ENCODE data around the gene TP53TG5.

The TP53TG5 gene

GRCh38 chr20:45345104-45345936, 32.8 kb downstream of the TP53TG5 start:
- no peak for DNase-seq

- DNase-seq = peak; percentile 92
Measured at GRCh38 chr20:45344168-45344860, 33.8 kb downstream of the TP53TG5 start.

GRCh38 chr20:45343532-45344167, 34.5 kb downstream of the TP53TG5 start:
- DNase-seq = no peak

DNA sequence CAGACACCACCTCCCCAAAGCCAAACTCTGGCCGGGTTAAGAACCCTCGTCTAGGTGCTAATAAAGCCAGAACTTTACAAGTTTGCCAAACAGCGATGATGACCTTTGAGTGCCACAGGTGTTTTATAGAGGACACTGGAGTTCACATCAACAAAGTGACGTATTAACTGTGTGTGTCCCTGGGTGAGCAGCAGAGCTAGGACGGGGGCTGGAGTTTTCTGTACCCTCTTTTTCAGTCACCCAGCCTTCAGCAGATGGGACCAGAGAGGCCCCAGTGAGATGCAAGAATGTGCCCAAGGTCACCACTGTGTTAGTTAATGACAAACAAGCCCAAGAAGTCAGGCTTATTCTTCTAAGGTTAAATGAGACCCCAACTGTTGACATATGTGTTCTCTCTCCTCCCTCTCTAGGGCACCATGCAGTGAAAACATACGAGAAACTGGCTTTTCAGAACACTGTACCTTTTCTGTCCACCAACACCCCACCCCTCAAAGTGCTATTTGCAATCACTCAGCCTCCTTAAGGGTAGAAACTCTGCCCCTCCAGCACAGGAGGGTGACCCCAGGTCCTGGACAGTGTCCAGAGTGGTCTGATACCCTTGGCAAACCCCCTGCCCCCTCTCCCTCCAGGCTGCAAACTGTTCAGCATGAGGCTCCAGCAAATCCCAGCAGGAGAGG, 35.1 kb downstream of the TP53TG5 start:
- no peak for DNase-seq

DNA sequence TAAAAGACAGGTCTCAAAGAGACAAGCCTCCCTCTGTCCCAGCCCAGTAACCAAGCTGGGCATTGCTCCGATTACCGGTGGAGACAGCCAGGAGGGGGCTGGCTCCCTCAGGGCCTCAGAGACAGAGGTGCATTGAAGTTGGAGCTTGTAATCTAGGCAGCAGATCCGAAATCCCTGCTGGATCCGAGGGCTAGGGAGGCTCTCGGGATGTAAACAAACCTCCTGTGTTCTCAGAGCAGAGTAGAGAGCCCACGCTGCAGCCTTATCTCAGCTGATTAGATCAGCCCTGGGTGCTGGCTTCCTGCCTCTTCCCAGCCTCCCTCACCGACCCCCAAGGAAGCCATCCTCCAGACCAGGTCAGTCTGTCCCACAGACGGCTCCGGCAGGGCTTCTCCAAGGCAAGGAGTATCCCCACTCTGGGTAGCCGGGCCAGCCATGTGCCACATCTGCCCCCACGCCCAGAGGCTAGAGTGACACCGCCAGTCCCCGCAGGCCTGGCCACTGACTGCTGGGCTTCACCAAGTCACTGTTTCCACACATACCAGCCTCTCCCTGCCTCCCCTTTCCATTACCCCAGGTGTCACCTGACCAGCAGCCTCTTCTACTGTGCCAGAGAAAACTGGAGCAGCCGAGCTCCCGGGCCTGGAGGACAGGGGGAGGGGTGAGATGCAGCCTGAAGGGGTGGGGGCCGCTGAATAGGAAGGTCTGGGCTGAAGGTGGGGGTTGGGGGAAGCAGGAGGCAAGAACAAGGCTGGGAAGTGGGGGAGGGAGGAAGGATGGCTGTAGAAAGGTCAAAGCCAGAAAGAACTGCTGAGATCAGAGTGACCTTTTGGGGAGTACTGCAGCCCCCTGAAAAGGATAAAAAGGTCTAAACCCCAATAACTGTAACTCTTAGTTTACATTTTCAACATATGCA, 35.9 kb downstream of the TP53TG5 start:
- no peak for DNase-seq

GRCh38 chr20:45341579-45341938, 36.6 kb downstream of the TP53TG5 start:
- DNase-seq = no peak

- DNase-seq = no peak
Measured at GRCh38 chr20:45340951-45341350, 37.2 kb downstream of the TP53TG5 start.

DNA sequence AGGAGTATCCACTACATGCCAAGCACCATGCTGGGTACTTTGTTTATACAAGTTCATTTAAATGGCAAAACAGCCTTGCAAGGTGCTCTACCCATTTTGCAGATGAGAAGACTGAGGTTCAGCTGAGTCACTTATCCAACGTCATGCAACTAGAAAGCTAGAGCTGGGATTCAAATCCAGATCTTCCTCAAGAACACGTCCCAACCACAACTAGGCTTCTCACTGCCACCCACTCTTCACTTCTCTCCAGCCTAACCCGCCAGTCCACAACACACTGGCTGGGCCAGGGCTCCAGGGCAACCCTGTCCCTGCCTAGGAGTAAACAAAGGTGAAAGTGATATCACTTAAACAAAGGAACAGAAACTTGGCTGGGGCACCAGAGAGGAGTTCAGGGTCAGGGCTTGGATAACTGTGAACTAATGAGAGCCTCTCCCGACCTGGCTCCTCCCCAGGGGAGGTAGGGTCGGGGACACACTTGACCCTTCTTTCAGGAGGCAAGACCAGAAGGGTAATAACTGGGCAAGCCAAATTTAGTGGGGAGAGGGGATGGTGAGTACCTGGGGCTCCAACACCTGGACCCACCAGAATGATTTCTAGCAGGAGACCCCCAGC, 37.8 kb downstream of the TP53TG5 start:
- DNase-seq = no peak

DNA sequence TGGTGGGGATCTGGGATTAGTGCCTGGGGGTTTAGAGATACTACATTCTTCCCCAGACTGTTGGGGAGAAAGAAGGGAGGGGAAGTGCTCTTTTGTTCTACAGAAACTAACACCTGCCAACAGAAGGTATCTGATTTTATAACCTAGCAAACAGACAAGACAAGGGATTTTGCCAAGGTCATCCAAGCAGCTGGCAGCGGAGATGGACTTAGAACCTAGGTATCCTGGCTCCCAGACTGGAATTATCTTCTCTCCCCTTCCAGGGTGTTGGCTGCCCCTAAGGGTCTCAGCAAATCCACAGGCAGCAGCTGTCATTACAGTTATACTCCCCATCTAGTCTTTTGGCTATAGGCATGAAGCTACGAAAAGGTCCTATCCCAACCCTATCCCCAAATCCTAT, 38.3 kb downstream of the TP53TG5 start:
- DNase-seq = no peak

DNA sequence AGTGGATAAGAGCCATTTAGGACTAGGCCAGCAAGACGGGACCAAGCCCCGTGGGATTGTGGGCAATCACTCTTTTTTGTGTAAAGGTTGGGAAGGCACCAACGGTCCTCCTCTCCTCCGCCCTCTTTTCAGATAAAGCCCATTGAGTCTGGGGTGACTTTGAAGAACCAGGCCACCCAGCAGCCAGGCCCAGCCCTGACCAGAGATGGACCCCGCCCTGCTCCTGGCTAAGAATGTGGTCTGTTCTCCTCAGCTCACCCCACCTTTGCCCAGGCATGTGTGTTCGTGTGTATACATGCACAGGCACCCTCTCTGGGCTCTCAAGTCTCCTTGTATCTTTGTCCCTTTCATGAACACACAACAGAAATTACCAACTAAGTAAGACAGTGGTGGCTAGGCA, 39.0 kb downstream of the TP53TG5 start:
- no peak for DNase-seq

- no peak for DNase-seq
Measured at GRCh38 chr20:45338121-45339030, 39.7 kb downstream of the TP53TG5 start.

GRCh38 chr20:45337367-45338120, 40.6 kb downstream of the TP53TG5 start:
- peak; percentile 94 for DNase-seq

DNA sequence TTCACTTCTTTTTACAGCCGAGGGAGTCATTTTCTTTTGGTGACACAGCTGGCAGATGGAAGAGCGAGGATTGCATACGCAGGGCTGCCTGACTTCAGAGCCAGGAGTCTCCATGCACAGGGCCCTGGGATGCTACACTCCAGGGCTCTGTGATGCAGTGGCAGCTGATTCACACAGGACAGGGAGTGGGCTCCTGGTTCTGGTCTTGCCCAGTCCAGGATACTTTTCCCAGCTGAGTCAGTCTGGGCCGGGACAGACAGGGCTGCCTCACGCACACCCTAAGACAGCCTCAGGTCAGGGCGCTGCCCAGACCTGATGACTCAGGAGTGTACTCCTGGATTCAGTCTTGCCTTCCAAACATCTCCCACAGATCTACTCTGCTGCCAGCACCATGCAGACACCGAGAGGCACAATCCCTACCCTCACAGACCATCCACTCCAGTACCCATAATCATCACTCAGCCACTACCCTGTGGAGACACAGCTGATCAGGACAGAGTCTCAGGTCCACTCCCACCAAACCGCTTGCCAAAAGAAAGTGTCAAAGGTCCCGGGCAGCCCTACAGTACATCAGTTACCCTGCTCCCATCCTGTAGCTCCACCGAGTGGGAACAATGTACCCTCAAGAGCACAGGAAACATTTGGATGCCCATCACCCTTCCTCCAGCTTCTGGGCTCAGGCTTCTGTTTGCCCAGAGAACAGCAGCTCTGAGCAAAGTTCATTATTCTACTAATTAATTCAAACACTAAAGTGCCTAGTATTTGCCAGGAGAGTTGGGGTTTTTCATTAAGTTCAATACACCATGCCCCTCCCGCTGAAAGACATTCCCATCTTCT, 41.4 kb downstream of the TP53TG5 start:
- DNase-seq = peak; percentile 84

GRCh38 chr20:45330476-45330875, 47.6 kb downstream of the TP53TG5 start:
- no peak for DNase-seq

DNA sequence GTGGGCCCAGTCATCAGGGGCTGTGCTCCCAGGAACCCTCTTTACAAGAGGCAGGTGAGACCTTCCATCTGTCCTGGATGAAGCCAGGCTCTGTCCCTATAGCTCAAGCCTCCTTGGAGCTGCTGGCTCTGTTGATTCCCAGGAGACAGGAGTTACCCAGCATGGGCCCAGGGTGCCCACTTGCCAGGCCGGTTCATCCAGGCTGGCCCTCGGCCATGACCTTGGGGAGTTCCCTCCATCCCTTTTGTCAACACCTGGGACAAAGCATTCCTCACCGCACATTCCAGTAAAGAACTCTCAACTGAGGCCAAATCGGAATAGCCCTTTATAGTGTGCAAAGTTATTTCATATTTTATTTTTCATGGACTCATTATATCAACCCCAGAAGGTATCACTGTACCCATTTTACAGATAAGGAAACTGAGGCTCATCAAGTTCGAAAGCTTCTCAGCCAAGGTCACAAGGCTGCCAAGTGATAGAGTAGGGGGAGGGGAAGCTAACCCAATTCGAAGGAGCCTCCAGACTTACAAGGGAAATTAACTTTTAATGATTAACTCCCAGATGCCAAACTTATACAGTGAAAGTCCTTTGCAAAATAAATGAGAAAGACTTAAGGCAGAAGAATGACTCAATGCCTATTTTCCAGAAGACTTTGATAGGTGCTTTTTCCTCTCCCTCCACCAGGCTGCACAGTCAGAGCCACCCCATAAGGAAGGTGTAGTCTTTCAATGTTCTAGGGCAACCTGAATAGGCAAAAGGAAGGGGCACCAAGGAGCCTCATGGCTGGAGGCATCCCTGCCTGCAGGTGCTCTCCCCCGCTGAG, 48.4 kb downstream of the TP53TG5 start:
- DNase-seq = no peak

GRCh38 chr20:45328451-45328850, 49.7 kb downstream of the TP53TG5 start:
- DNase-seq = no peak

- no peak for DNase-seq
Measured at GRCh38 chr20:45325371-45325770, 52.8 kb downstream of the TP53TG5 start.

DNA sequence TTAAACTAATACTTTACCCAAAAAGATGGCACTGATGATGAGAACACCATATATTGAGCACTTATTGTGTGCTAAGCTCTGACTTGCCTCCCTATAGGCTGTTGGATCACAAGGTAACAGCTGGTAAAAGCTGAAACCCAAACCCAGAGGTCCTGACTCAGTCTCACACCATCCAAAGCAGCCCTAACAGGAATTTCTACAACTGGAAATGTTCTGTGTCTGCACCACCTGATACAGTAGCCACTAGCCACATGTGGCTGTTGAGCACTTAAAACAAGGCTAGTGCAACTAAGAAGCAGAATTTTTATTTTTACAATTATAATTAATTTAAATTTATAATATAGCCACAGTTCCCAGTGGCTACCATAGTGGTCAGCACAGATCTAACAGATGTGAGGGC, 54.4 kb downstream of the TP53TG5 start:
- no peak for DNase-seq
